ENCODE results near the gene ORM1. TPM values are rescaled to one million over a fixed set of nuclear protein-coding genes. Genes with fewer than 3 reads are reported as not detected.

ORM1 gene
- total RNA-seq, 1 experiment from 2014 or later, result not detected

- H2AFZ ChIP-seq, result no peak overlapping the region
- H3K27me3 ChIP-seq (ENCODE audit: insufficient read depth, low read depth), result peaks cover 8% of the 10 kb centered on the region
- TF ChIP-seq CTCF (conservative IDR thresholded peaks at IDR 0.05), result no peak
- TF ChIP-seq EZH2 (IDR thresholded peaks at IDR 0.05; ENCODE audit: low read depth), result no peak
- no peaks in the 10 kb centered on the region for H3K4me1 ChIP-seq (replicated peaks; ENCODE audit: insufficient read depth)
- intact Hi-C loops (cut with micrococcal nuclease; ENCODE audit: unreplicated experiment), result no loop called here
- CTCF ChIA-PET, result no interaction called here
- no TSS peak for BruUV-seq (replicated peaks)
- H3K9me3 ChIP-seq (ENCODE audit: insufficient read depth, low read depth), result peaks cover 3% of the 10 kb centered on the region; the same call in 1 of the 2 replicates
- H3K9me2 ChIP-seq (ENCODE audit: insufficient read depth), result no peaks in the 10 kb centered on the region
- H3K27ac ChIP-seq, result no peak overlapping the region
- POLR2A ChIA-PET (ENCODE audit: unreplicated experiment), result no interaction called here
- no peak overlapping the region for H3K4me2 ChIP-seq
- H3K79me2 ChIP-seq (ENCODE audit: low read depth), result no peaks in the 10 kb centered on the region
- H4K20me1 ChIP-seq (ENCODE audit: insufficient read depth), result no peaks in the 10 kb centered on the region
- no peaks in the 10 kb centered on the region for H3K36me3 ChIP-seq (ENCODE audit: low read depth)
- no peaks in the 10 kb centered on the region for H3F3A ChIP-seq (ENCODE audit: insufficient read depth, low read depth)
- H3K4me3 ChIP-seq, result no peak overlapping the region
- no peak for DNase-seq
Measured at GRCh38 chr9:114300846-114301797, 21.8 kb upstream of the ORM1 start.

- no peak overlapping the region for H2AFZ ChIP-seq
- DNase-seq, result no peak
- POLR2A ChIA-PET (ENCODE audit: unreplicated experiment), result no interaction called here
- H3K4me3 ChIP-seq, result no peak overlapping the region
- no TSS peak for BruUV-seq (replicated peaks)
- no peaks in the 10 kb centered on the region for H3K9me2 ChIP-seq (ENCODE audit: insufficient read depth)
- H3K4me2 ChIP-seq, result no peak overlapping the region
- CTCF ChIA-PET, result no interaction called here
- no peaks in the 10 kb centered on the region for H3F3A ChIP-seq (ENCODE audit: insufficient read depth, low read depth)
- no peaks in the 10 kb centered on the region for H3K9me3 ChIP-seq (ENCODE audit: insufficient read depth, low read depth)
- intact Hi-C loops (cut with micrococcal nuclease; ENCODE audit: unreplicated experiment), result no loop called here
- no peaks in the 10 kb centered on the region for H4K20me1 ChIP-seq (ENCODE audit: insufficient read depth)
- no peaks in the 10 kb centered on the region for H3K36me3 ChIP-seq (ENCODE audit: low read depth)
- no peak for TF ChIP-seq CTCF (conservative IDR thresholded peaks at IDR 0.05)
- no peaks in the 10 kb centered on the region for H3K79me2 ChIP-seq (ENCODE audit: low read depth)
- H3K27me3 ChIP-seq (ENCODE audit: insufficient read depth, low read depth), result 0 out of 2 replicates have a peak, but pooled peaks cover 4% of the 10 kb centered on the region
- no peaks in the 10 kb centered on the region for H3K4me1 ChIP-seq (replicated peaks; ENCODE audit: insufficient read depth)
- no peak overlapping the region for H3K27ac ChIP-seq
Measured at GRCh38 chr9:114301798-114302565, 20.9 kb upstream of the ORM1 start.

- Histone ChIP-seq H2AFZ (no peak overlapping the region), H3K27ac (no peak overlapping the region), H3K9me3 (ENCODE audit: insufficient read depth, low read depth) (no peaks in the 10 kb centered on the region), H4K20me1 (ENCODE audit: insufficient read depth) (no peaks in the 10 kb centered on the region), H3K36me3 (ENCODE audit: low read depth) (no peaks in the 10 kb centered on the region), H3K4me3 (no peak overlapping the region), H3K9me2 (ENCODE audit: insufficient read depth) (no peaks in the 10 kb centered on the region), H3K27me3 (ENCODE audit: insufficient read depth, low read depth) (0 out of 2 replicates have a peak, but pooled peaks cover 4% of the 10 kb centered on the region), H3K79me2 (ENCODE audit: low read depth) (no peaks in the 10 kb centered on the region), H3K4me2 (no peak overlapping the region), H3K4me1 (replicated peaks; ENCODE audit: insufficient read depth) (no peaks in the 10 kb centered on the region), H3F3A (ENCODE audit: insufficient read depth, low read depth) (no peaks in the 10 kb centered on the region)
- DNase-seq, result no peak
- TF ChIP-seq EZH2 (IDR thresholded peaks at IDR 0.05; ENCODE audit: low read depth), result no peak
- TF ChIP-seq CTCF (conservative IDR thresholded peaks at IDR 0.05), result no peak
- ChIA-PET CTCF (no interaction called here), POLR2A (ENCODE audit: unreplicated experiment) (no interaction called here)
- BruUV-seq (replicated peaks), result no TSS peak
- intact Hi-C loops (cut with micrococcal nuclease; ENCODE audit: unreplicated experiment), result no loop called here
Measured at GRCh38 chr9:114302727-114303126, 20.2 kb upstream of the ORM1 start.

Data from PC-9 (cell line).